ENCODE data around the gene PPP4R3A. TPM values are rescaled to one million over a fixed set of nuclear protein-coding genes. Genes with fewer than 3 reads are reported as not detected.
"Not testable (repeated sequence)": the region's sequence is repeated elsewhere in the genome, so short reads cannot be mapped to it uniquely, and the experiment has no call there.

PPP4R3A gene
- total RNA-seq, 1 donor from 2014 or later = 111 TPM

- Mint-ChIP-seq H3K36me3 (peaks cover 7% of the 10 kb centered on the region), H3K4me3 (peak overlapping the region; percentile 77), H3K4me1 (ENCODE audit: unreplicated experiment) (peaks cover 52% of the 10 kb centered on the region), H3K27me3 (peaks cover 14% of the 10 kb centered on the region), H3K27ac (peak overlapping the region; percentile 0), H3K9me3 (no peaks in the 10 kb centered on the region)
- DNase-seq (ENCODE audit: extremely low spot score, unreplicated experiment) = no peak
- no peak for TF ChIP-seq CTCF (conservative IDR thresholded peaks at IDR 0.05)
Observed at GRCh38 chr14:91413547-91414474, 96.3 kb downstream of the PPP4R3A start.

GRCh38 chr14:91412939-91413338 lies 97.2 kb downstream of the PPP4R3A start:
- Mint-ChIP-seq H3K27me3 (peaks cover 13% of the 10 kb centered on the region), H3K9me3 (no peaks in the 10 kb centered on the region), H3K4me1 (ENCODE audit: unreplicated experiment) (peaks cover 50% of the 10 kb centered on the region), H3K4me3 (peak overlapping the region; percentile 3), H3K36me3 (peaks cover 10% of the 10 kb centered on the region), H3K27ac (peak overlapping the region; percentile 0)
- DNase-seq (ENCODE audit: extremely low spot score, unreplicated experiment) = no peak
- TF ChIP-seq CTCF (conservative IDR thresholded peaks at IDR 0.05) = no peak

DNA sequence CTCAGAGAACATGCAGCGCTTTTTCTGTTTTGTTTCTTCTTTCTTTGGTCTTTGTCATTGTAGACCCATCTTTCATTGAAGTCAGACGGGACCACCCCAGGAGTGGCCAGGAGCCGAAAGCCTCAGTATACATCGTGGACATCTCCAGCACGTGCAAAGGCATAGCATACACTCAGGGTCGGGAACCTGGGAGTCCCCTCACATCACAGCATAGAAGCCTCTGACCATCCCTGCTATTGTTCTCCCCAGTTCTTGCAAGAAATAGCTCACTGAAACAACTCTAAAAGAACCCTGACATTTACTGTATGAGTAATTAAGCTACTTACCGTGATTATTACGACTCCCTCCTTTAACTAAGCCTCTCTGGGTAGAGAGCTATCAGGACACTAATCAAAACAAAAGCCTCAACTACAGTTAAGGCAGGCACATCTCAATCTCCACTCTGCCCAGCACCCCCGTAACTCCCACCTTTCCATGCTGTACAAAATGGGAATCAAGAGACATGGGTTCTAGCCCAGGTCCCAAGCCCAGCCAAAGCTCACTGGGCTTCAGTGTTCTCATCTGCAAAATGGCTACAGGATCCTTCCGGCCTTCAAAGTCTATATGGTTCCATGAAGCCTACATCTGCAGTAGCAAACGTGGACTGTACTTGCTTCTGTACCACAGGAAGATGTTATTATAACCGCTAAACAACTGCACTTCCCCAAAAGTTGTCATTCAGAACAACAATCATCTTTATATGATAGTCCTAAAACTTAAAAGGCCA lies 99.2 kb downstream of the PPP4R3A start:
- peak overlapping the region; percentile 9 for H3K27ac Mint-ChIP-seq
- no peak overlapping the region for H3K4me3 Mint-ChIP-seq
- no peak for DNase-seq (ENCODE audit: extremely low spot score, unreplicated experiment)
- H3K4me1 Mint-ChIP-seq (ENCODE audit: unreplicated experiment) = peaks cover 39% of the 10 kb centered on the region
- H3K27me3 Mint-ChIP-seq = peaks cover 3% of the 10 kb centered on the region
- H3K36me3 Mint-ChIP-seq = peaks cover 10% of the 10 kb centered on the region
- H3K9me3 Mint-ChIP-seq = no peaks in the 10 kb centered on the region
- no peak for TF ChIP-seq CTCF (conservative IDR thresholded peaks at IDR 0.05)

DNA sequence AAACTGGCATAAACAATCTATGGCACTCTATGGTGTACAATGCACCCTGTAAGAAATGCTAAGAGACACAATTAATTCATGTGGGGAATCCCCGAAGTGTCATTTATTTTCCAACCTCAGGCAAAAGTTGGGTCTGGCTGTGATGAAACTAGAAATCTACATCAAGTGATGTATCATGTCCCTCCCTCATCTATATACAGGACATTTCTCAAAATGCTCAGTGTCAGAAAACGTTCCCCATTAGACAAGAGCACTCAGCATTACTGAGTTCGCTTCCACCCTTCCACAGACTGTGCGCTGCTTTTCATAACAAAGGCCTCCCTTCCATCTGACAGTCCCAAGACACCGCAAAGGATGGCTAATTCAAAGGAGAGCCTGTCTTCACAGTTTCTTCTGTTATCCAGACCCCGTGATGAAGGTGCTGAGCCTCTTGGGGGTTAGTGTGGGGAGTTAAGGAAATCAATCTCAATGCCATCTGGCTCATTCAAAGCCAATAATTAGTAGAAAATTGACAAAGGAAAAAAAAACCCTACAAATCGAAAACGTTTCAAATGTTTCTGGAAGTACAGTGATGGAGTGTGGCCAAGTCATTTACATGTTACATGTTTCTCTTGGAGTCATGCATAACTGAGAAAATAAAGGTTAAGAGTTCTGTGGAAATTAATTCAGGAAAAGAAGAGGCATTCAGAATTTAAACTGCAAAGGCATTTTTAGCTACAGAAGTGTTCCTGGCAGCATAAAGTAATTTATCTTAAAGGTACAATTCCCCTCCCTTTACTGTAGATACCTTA lies 100.0 kb downstream of the PPP4R3A start:
- peaks cover 10% of the 10 kb centered on the region for H3K36me3 Mint-ChIP-seq
- DNase-seq (ENCODE audit: extremely low spot score, unreplicated experiment) = no peak
- H3K27me3 Mint-ChIP-seq = no peaks in the 10 kb centered on the region
- no peak for TF ChIP-seq CTCF (conservative IDR thresholded peaks at IDR 0.05)
- H3K4me3 Mint-ChIP-seq = peak overlapping the region; percentile 4
- H3K4me1 Mint-ChIP-seq (ENCODE audit: unreplicated experiment) = peaks cover 36% of the 10 kb centered on the region
- H3K27ac Mint-ChIP-seq = peak overlapping the region; percentile 12
- H3K9me3 Mint-ChIP-seq = no peaks in the 10 kb centered on the region

- not testable (repeated sequence) for H3K4me3 Mint-ChIP-seq; H3K9me3 Mint-ChIP-seq; H3K27ac Mint-ChIP-seq; H3K27me3 Mint-ChIP-seq; DNase-seq (ENCODE audit: extremely low spot score, unreplicated experiment); H3K36me3 Mint-ChIP-seq
- peaks cover 27% of the 10 kb centered on the region for H3K4me1 Mint-ChIP-seq (ENCODE audit: unreplicated experiment)
Observed at GRCh38 chr14:91409240-91409639, 100.9 kb downstream of the PPP4R3A start.

Other genes with a start within 250 kb of the PPP4R3A start
- gene CCDC88C, start 92.5 kb downstream of the PPP4R3A start, total RNA-seq (ENCODE audit: low replicate concordance) = 24.4 and 39.3 TPM in 2 replicates
- gene CATSPERB, start 221.8 kb upstream of the PPP4R3A start, total RNA-seq (ENCODE audit: low replicate concordance) = 2.0 and 2.5 TPM in 2 replicates

Measured in type B pancreatic cell (in vitro differentiated cells).